ENCODE measurements around the gene NAA80.
"Not testable (repeated sequence)": the region's sequence is repeated elsewhere in the genome, so short reads cannot be mapped to it uniquely, and the experiment has no call there.

The NAA80 gene

DNA sequence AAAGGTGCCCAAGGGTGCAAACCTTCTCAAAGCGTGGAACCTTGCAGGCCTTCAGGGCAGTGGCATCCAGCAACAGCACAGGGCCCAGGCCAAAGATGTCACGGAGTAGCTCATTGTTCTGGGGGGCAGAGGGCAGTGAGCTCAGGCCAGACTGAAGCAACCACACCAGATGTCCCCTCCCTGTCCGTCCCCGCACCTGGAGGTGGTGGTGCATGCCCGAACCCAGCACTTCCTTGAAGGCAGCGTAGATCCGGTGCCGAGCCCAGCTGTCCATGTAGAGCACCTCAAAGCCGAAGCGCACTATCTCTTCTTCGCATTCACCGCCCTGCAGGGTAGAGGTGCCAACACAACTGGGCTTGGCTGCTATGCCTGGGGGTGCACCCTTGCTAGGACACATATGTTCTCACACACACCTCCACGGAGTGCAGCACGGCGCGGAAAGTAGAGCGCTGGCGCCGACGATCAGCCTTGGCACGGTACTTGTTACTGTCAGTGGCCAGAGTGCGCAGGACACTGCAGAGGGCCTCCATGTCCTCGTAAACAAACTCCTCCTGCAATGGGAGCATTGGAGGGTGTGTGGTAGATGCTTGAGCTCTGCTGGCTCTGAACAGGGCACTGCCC lies 10.7 kb downstream of the NAA80 start:
- no peak for DNase-seq

DNA sequence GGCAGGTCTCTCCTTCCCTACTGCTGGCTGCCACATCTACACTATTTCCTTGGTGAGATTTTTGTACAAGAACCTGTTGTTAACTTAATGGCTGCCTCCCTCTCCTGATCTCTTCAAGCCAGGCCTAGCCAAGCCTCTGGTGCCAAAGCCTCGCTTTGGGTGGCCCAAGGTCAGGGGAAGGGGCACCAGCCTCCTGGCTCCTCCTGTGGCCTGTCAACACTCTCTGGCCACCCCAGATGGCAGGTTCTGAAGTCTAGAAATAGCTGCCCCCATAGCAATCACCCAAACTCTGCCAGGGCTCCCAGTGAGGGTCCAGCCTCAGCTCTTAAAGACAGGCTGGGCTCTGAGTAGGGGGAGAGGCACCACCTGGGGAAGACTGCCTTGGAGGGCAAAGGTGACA lies 11.9 kb downstream of the NAA80 start:
- DNase-seq: no peak

DNA sequence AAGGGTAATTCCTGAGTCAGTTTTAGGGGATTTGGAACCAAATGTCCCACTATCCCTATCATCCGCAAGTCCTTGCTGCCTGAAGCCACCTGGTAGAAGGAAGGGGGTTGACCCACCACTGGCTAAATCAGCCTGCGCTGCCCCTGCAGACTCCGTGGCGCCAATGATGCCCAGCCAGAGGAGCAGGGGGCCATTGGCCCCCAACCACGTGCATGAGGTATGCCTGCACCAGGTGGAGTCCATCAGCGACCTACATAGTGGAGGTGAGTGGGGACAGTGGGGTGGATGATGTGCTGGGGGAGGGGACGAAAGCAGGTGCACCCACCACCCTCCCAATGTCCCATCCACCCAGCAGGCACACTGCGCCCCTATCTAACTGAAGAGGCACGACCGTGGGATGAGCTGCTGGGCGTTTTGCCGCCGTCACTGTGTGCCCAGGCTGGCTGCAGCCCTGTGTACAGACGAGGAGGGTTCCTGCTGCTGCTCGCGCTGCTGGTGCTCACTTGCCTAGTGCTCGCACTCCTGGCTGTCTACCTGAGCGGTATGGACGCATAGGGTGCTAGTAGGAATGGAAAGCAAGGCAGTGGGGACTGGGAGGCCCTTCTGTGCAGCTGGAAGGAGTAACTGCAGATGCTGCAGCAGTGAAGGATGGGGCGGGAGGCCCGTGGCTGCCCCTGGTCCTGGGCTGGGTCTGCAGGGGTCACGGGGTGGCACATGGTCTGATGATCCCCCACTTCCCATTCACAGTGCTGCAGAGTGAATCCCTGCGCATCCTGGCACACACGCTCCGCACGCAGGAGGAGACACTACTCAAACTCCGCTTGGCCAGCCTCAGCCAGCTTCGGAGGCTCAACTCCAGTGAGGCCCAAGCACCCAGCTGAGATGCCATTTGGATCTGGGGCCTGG lies 12.6 kb downstream of the NAA80 start:
- no peak for DNase-seq

GRCh38 chr3:50284121-50284520 lies 15.1 kb downstream of the NAA80 start:
- DNase-seq: not testable (repeated sequence)

- no peak for DNase-seq
Measured at GRCh38 chr3:50279255-50280016, 19.8 kb downstream of the NAA80 start.

DNA sequence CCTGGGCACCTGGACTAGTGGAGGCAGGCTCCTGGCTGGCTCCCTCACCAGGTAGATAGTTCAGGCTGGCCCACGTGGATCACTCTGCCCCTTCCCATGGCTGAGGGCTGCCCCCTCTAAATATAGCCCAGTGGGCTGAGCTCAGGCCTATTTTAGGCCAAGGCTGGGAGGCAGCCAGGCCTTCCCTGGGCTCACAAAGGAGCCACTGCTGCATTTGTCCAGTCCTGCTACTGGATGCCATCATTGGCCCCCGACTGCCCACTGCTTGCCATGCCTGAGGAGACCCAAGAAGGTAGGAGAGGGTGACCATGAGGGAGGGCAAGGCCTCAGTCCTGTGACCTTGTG lies 20.4 kb downstream of the NAA80 start, which contains the start of gene LSMEM2:
LSMEM2 (plus strand) TSS at position 208 of the 345 bp plus-strand sequence; CDS start at position 235, 27 bp downstream.
- no peak for DNase-seq

DNA sequence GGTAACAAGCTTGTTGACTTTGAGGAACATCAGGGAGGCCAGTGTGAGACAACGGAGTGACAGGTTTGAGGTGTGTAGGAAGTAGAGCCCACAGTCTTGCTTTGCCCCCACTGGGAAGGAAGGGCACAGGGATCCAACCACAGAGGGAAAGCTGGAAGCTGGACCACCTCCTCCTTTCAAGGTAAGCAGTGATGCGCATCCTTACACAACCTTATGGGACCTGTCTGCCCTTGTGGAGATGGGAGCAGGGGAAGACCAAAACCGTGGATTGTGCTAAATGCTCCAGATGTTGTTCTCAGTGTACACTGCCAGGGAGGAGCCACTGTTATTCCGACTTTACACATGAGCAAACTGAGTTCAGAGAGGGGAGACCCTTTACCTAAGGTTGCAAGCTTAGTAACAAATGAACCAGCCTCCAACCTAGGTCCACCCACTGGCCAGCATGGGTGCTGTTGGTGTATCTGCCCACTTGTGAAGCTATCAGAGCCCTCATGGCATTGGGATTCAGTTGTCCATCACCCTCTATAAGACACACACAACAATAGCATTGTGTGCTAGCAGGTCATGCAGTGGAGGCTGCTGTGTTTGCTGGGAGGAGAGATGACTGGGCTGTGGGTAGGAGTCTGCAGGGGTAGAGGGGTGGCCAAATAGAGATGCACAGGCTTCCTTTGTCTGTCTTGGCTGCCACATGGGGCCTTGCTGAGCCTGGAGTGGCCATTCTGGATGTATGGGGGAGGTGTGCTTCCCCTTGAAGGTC lies 20.9 kb downstream of the NAA80 start:
- DNase-seq: no peak

- no peak for DNase-seq
Measured at GRCh38 chr3:50276762-50277101, 22.5 kb downstream of the NAA80 start.

DNA sequence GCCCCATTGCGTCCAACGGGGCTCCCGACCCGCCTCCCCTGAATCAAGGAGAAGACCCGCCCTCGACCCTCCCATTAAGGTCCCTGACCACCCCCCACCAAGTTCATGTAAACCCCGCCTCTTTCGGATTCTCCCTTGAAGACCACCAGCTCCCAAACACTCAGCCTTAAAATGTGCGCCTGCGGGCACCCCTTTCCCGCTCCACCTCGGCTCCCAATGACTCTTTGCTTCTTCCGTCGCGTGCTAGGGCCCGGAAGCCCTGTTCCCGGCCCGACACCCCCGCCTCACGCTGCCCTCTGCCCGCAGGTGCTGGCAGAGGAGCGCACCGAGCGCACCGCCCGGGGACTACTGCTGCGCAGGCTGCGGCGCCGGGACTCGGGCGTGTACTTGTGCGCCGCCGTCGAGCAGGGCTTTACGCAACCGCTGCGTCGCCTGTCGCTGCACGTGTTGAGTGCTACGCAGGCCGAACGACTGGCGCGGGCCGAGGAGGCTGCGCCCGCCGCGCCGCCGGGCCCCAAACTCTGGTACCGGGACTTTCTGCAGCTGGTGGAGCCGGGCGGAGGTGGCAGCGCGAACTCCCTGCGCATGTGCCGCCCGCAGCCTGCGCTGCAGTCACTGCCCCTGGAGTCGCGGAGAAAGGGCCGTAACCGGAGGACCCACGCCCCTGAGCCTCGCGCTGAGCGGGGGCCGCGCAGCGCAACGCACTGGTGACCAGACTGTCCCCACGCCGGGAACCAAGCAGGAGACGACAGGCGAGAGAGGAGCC lies 23.0 kb downstream of the NAA80 start:
- DNase-seq: no peak

DNA sequence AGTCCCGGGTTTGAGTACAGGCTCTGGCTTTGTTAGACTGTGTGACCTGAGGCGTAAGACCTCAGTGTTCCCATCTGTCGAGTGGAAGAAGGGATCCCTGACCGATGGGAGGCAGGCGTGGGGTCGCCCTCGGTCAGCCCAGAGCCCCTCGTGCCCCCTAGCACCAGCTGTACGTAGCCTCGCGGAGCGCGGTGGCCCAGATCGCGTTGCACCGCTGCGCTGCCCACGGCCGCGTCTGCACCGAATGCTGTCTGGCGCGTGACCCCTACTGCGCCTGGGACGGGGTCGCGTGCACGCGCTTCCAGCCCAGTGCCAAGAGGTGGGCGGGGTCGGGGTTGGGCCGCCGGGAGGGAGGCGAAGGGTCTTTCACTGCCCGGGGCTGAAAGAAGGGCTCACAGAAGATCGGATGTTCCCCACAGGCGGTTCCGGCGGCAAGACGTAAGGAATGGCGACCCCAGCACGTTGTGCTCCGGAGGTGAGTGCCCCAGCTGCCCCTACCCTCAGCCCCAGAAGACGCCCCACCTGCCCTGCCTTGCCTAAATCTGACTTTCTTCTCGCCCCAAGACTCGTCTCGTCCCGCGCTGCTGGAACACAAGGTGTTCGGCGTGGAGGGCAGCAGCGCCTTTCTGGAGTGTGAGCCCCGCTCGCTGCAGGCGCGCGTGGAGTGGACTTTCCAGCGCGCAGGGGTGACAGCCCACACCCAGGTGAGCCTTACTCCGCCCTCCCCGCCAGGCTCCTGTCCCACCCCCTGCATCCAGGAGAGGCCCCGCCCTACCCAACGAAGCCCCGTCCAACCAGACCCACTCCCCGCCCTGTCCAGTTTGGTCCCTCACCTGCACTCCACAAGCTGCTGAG lies 23.8 kb downstream of the NAA80 start:
- DNase-seq: no peak

- peak; percentile 57 for DNase-seq
Measured at GRCh38 chr3:50274371-50275104, 24.7 kb downstream of the NAA80 start.

GRCh38 chr3:50273689-50274065 lies 25.5 kb downstream of the NAA80 start:
- DNase-seq: no peak

DNA sequence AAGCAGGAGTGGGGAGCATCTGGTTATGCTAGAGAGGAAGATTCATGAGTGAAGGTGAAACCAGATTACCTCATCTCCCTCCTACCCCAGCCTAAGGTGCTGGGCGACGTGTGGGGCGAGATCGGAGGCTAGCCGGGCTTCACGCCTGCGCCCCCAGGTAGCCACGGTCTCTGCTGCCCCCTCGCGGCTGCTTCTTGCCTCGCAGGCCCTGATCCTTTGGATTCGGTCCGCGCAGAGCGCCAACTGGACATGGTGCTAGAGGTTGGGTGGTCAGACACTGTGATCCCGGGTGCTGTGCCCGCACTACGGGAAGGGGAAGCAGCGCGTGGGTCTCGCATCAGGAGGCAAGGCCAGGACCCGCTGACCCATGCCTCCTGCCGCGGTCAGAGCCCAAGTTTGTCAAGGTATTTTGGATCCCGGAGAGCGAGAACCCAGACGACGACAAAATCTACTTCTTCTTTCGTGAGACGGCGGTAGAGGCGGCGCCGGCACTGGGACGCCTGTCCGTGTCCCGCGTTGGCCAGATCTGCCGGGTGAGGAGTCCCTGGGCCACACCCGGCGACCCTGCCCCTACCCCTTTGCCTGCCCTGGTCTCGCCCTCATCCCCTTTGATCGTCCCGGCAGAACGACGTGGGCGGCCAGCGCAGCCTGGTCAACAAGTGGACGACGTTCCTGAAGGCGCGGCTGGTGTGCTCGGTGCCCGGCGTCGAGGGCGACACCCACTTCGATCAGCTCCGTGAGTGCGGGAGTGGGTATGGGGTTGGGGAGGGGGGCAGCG lies 26.1 kb downstream of the NAA80 start:
- DNase-seq: peak; percentile 87

DNA sequence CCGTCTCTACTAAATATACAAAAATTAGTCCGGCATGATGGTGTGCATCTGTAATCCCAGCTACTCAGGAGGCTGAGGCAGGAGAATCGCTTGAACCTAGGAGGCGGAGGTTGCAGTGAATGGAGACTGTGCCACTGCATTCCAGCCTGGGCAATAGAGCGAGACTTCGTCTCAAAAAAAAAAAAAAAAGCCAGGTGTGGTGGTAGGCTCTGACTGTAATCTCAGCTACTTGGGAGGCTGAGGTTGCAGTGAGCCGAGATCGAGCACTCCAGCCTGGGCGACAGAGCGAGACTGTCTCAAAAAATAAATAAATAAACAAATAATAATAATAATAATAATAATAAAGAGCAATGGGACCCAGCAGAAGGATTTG lies 26.7 kb downstream of the NAA80 start:
- DNase-seq: not testable (repeated sequence)

GRCh38 chr3:50271314-50271936 lies 27.8 kb downstream of the NAA80 start:
- no peak for DNase-seq

- no peak for DNase-seq
Measured at GRCh38 chr3:50270422-50271224, 28.6 kb downstream of the NAA80 start.

DNA sequence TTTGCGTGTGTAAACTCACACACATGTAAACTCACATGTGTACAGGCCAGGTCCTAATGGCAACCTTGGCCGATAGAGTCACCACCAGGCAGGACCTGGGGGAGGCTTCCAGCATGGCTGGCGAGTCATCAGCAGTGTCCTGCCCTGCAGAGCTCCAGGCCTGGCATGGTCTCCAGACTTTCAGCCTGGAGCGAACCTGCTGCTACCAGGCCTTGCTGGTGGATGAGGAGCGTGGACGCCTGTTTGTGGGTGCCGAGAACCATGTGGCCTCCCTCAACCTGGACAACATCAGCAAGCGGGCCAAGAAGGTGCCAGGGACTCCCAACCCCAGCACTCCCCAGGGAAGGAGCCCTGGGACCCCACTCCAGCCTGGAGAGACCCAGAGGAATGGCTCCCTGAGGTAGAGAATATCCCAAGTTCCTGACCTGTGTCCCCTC lies 29.2 kb downstream of the NAA80 start:
- no peak for DNase-seq

DNA sequence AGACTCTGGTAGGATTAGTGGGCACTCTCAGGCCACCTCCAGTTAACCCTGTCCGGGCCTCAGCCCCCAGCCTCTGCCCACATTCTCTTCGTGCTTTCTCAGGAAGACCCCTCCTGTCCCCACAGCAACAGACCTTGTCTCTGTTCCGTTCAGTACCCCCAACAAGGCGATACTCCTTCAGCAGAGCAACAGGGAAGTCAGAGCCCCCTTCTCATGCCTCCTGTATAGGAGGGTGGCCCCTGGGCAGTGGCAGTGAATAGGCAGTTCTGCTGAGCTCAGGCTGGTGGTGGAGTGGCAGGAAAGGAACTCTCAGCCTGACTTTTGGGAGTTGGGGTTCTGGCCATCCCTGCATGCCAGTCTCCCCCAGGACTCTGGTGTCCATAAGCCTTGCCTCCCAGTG lies 29.7 kb downstream of the NAA80 start:
- no peak for DNase-seq
